Body of pancreas (tissue), 4 donors: ENCODE data around the gene MYRFL. TPM values are rescaled to one million over a fixed set of nuclear protein-coding genes. Genes with fewer than 3 reads are reported as not detected.

Source experiments
- ATAC-seq: fragments of 150-250 bp; one replicate; pipeline ENCODE4 v1.9.1; 2016
- DNase-seq, 4 donors: peaks; one replicate each; pipeline ENCODE4 v3.0.0-alpha.2; 2019
- H3K27ac ChIP-seq, 4 donors: fragments of 200-600 bp; sonication (generic); 1 replicate in 3 of 4; 2 replicates in 1 of 4; pipeline versions ENCODE4 v1.5.1 to v1.6.1; 2016 to 2019; ENCODE audit warnings: mild to moderate bottlenecking in 1 of 4, mixed read lengths in 1 of 4, moderate library complexity in 1 of 4
- H3K27me3 ChIP-seq, 2 donors: fragments of 200-600 bp; sonication (generic); one replicate each; pipeline ENCODE4 v1.6.0; 2016; ENCODE audit warnings: mild to moderate bottlenecking in 1 of 2
- H3K36me3 ChIP-seq, 2 donors: fragments of 200-600 bp; sonication (generic); replicated peaks in 1 of 2; 2 replicates each; pipeline ENCODE4 v1.5.1; 2016; ENCODE audit warnings: low read depth in 2 of 2; ENCODE audit not compliant: insufficient read depth in 1 of 2
- H3K4me1 ChIP-seq: fragments of 200-600 bp; sonication (generic); one replicate; pipeline ENCODE4 v1.6.0; 2016
- H3K4me3 ChIP-seq, 2 donors: fragments of 200-600 bp; sonication (generic); 1 replicate in 1 of 2; 2 replicates in 1 of 2; pipeline ENCODE4 v1.5.1; 2016 to 2019
- H3K9me3 ChIP-seq, 3 donors: fragments of 200-600 bp; sonication (generic); 1 replicate in 2 of 3; 2 replicates in 1 of 3; pipeline ENCODE4 v1.5.1; 2016
- CTCF ChIP-seq, 7 experiments: fragments of 450-650 bp in 4 of 7; fragments of 200-600 bp in 3 of 7; sonication (generic) in 3 of 7; IDR thresholded peaks; one replicate each; pipeline ENCODE4 v1.5.1; 2016 to 2019; ENCODE audit warnings: antibody characterized with exemption in 7 of 7
- POLR2A ChIP-seq, 3 donors: fragments of 450-650 bp; IDR thresholded peaks; one replicate each; pipeline ENCODE4 v1.6.1; 2016; ENCODE audit warnings: antibody characterized with exemption in 3 of 3, mild to moderate bottlenecking in 2 of 3
- WGBS, 2 donors: methylation state at CpG; one replicate each; pipeline ENCODE4 v1.1.5; 2017; 5-methylcytosine and 5-hydroxymethylcytosine counted together
- intact Hi-C: fragments of 100-400 bp; cut with DNase I; formaldehyde crosslinking; loops from one replicate; pipeline ENCODE4 v1.15.1; 2023
- total RNA-seq, 2 donors: library from RNA; depleted of rRNA; stranded (reverse); fragments of >200 nt; gene quantifications; one replicate each; pipeline ENCODE4 v1.1.0, GENCODE V29; 2016

MYRFL gene
- total RNA-seq, 2 donors from 2014 or later: under 0.01 to 0.52 TPM

- Histone ChIP-seq H3K27me3 (no peaks in the 10 kb centered on the region), H3K9me3 (no peaks in the 10 kb centered on the region), H3K4me3 (no peak overlapping the region), H3K4me1 (no peaks in the 10 kb centered on the region), H3K36me3 (no peaks in the 10 kb centered on the region), H3K27ac (no peak overlapping the region)
- intact Hi-C loops: no loop called here
- no peak for ATAC-seq
- TF ChIP-seq POLR2A (IDR thresholded peaks at IDR 0.05) (no peak), CTCF (IDR thresholded peaks at IDR 0.05) (no peak)
- WGBS, 2 donors: 60 to 69% methylated on average over 4 of the region's 4 CpGs
- no peak for DNase-seq
Observed at GRCh38 chr12:69906411-69907216, 81.6 kb downstream of the MYRFL start.

DNA sequence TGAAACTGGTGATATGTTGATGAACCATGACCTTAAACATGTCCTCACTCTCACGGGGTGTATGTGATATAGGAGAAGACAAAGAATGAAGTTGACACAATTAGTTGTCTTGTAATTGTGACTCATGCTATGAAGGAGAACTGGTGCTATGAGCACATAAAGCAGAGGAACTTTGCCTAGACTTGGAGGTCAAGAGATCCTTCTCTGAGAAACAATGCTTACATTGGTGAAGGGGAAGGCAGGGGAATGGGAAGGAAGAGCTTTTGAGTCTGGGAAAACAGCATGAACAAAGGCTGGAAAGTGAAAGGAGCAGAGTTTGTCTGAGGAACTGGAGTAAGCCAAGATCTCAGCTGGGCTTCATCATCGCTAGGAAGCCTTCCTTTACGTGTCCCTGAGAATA, 83.2 kb downstream of the MYRFL start:
- ATAC-seq (no peak), DNase-seq (no peak)
- intact Hi-C loops: no loop called here
- Histone ChIP-seq H3K4me1 (no peaks in the 10 kb centered on the region), H3K27me3 (no peaks in the 10 kb centered on the region), H3K36me3 (no peaks in the 10 kb centered on the region), H3K4me3 (no peak overlapping the region), H3K9me3 (no peaks in the 10 kb centered on the region), H3K27ac (no peak overlapping the region)
- WGBS, 2 donors: 62 to 75% methylated on average over 3 of the region's 3 CpGs
- TF ChIP-seq CTCF (IDR thresholded peaks at IDR 0.05) (no peak), POLR2A (IDR thresholded peaks at IDR 0.05) (no peak)

GRCh38 chr12:69910694-69911093, 85.7 kb downstream of the MYRFL start:
- no peak for DNase-seq
- ATAC-seq: no peak
- no peaks in the 10 kb centered on the region for H3K9me3 ChIP-seq
- no peak overlapping the region for H3K4me3 ChIP-seq
- WGBS, 2 donors: 22 to 26% methylated on average over 2 of the region's 2 CpGs
- TF ChIP-seq CTCF (IDR thresholded peaks at IDR 0.05): no peak
- TF ChIP-seq POLR2A (IDR thresholded peaks at IDR 0.05): no peak
- no peaks in the 10 kb centered on the region for H3K4me1 ChIP-seq
- H3K36me3 ChIP-seq: no peaks in the 10 kb centered on the region
- H3K27me3 ChIP-seq: no peaks in the 10 kb centered on the region
- intact Hi-C loops: no loop called here
- no peak overlapping the region for H3K27ac ChIP-seq

- Histone ChIP-seq H3K27me3 (no peaks in the 10 kb centered on the region), H3K4me3 (no peak overlapping the region), H3K27ac (no peak overlapping the region), H3K36me3 (no peaks in the 10 kb centered on the region), H3K4me1 (no peaks in the 10 kb centered on the region), H3K9me3 (no peaks in the 10 kb centered on the region)
- TF ChIP-seq CTCF (IDR thresholded peaks at IDR 0.05) (no peak), POLR2A (IDR thresholded peaks at IDR 0.05) (no peak)
- 31 to 42% methylated on average over 3 of the region's 3 CpGs for WGBS, 2 donors
- DNase-seq (no peak), ATAC-seq (no peak)
- intact Hi-C loops: no loop called here
Observed at GRCh38 chr12:69913526-69913925, 88.5 kb downstream of the MYRFL start.

- no peaks in the 10 kb centered on the region for H3K27me3 ChIP-seq
Observed at GRCh38 chr12:69915964-69916363, 90.9 kb downstream of the MYRFL start.

More at GRCh38 chr12:69915964-69916363, 90.9 kb downstream of the MYRFL start:
- H3K9me3 ChIP-seq: no peaks in the 10 kb centered on the region
- WGBS, 2 donors: 76 to 80% methylated on average over 2 of the region's 2 CpGs
- H3K4me1 ChIP-seq: no peaks in the 10 kb centered on the region
- intact Hi-C loops: no loop called here
- DNase-seq: no peak
- H3K36me3 ChIP-seq: no peaks in the 10 kb centered on the region
- H3K4me3 ChIP-seq: no peak overlapping the region
- ATAC-seq: no peak
- no peak overlapping the region for H3K27ac ChIP-seq
- TF ChIP-seq POLR2A (IDR thresholded peaks at IDR 0.05) (no peak), CTCF (IDR thresholded peaks at IDR 0.05) (no peak)
